Astrocyte (in vitro differentiated cells and primary cell): ENCODE results near the gene ZIC4.

Experiments
- EZH2 ChIP-seq: IDR thresholded peaks from 2 replicates; pipeline ENCODE4 v1.6.1; 2012; ENCODE audit warnings: mild to moderate bottlenecking, low read length, inconsistent platforms; ENCODE audit not compliant: insufficient read depth
- TF ChIP-seq, protein P1 (sequence below): IDR thresholded peaks from 2 replicates; pipeline ENCODE4 v1.5.1; 2011; ENCODE audit warnings: low read depth, mild to moderate bottlenecking, inconsistent platforms, low read length, moderate library complexity; ENCODE audit not compliant: insufficient read depth

DNA sequence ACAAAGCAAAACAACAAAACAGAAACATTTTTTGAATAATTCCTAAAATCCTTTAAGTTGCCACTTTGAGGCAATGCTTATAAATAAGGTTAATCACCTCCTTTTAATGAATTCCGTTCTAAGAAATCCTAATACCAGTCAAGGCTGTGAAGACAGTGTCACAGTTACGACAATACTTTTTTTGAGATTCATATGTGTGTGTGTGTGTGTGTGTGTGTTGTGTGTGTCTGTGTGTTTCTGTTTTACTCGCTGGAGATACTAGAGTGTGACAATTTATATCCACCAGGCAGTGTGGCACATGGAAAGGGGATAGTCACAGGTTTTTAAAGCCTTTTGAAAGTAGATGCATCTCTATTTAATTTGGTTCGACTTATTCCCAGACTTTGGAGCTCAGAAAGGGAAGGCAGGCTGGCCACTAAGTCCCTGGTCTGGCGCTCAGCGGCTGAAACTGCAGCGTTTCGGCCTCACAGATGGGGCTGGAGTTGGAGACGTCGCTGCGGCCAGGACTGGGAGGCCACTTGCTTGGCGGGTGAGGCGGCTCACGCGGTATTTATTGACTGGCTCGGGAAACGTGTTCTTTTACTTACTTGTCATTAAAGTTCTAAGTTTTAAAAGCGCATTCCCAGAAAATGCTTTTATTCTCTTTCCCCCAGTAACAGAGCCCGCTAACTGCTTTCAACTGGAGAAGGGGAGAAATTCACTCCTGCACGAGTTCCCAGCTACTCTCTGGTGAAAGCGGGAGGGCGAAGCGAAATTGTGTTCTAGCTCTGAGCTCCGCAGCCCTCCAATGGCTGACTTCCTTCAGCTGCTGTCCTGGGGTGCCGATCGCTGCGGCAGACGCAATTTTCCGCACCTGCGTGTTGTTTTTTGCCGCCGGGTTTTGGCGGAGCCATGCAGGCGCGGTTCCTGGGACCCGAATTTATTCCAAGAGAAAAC lies 16.5 kb upstream of the ZIC4 start:
- TF ChIP-seq, protein P1, sequence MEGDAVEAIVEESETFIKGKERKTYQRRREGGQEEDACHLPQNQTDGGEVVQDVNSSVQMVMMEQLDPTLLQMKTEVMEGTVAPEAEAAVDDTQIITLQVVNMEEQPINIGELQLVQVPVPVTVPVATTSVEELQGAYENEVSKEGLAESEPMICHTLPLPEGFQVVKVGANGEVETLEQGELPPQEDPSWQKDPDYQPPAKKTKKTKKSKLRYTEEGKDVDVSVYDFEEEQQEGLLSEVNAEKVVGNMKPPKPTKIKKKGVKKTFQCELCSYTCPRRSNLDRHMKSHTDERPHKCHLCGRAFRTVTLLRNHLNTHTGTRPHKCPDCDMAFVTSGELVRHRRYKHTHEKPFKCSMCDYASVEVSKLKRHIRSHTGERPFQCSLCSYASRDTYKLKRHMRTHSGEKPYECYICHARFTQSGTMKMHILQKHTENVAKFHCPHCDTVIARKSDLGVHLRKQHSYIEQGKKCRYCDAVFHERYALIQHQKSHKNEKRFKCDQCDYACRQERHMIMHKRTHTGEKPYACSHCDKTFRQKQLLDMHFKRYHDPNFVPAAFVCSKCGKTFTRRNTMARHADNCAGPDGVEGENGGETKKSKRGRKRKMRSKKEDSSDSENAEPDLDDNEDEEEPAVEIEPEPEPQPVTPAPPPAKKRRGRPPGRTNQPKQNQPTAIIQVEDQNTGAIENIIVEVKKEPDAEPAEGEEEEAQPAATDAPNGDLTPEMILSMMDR = no peak
- peak; percentile 60 for TF ChIP-seq EZH2
